Neural cell (in vitro differentiated cells): ENCODE measurements around the gene VAV3. TPM values are rescaled to one million over a fixed set of nuclear protein-coding genes. Genes with fewer than 3 reads are reported as not detected.

Experiments
- H2AFZ ChIP-seq: fragments of 200-600, 300-800 bp; sonication (generic), shearing (Covaris generic); 2 replicates; pipeline ENCODE4 v1.6.0; 2014; ENCODE audit warnings: low read depth, mild to moderate bottlenecking, antibody characterized with exemption, low read length, moderate library complexity
- H3F3A ChIP-seq: fragments of 200-600 bp; shearing (Covaris generic); 2 replicates; pipeline ENCODE4 v1.6.1; 2016; ENCODE audit warnings: mild to moderate bottlenecking, moderate library complexity, mixed read lengths, antibody characterized with exemption, low read length; ENCODE audit not compliant: insufficient read depth, poor library complexity, severe bottlenecking
- H3K27ac ChIP-seq: fragments of 200-600, 300-800 bp; sonication (generic), shearing (Covaris generic); 2 replicates; pipeline ENCODE4 v1.5.1; 2014; ENCODE audit warnings: mild to moderate bottlenecking, low read length, moderate library complexity
- H3K27me3 ChIP-seq: fragments of 300-800, 200-600 bp; sonication (generic), shearing (Covaris generic); 2 replicates; pipeline ENCODE4 v1.6.0; 2014; ENCODE audit warnings: mild to moderate bottlenecking, low read depth, low read length, moderate library complexity; ENCODE audit not compliant: insufficient read depth
- H3K36me3 ChIP-seq: fragments of 300-800, 200-600 bp; sonication (generic), shearing (Covaris generic); 2 replicates; pipeline ENCODE4 v1.5.1; 2014; ENCODE audit warnings: mild to moderate bottlenecking, antibody characterized with exemption, low read length, moderate library complexity; ENCODE audit not compliant: insufficient read depth
- H3K4me2 ChIP-seq: fragments of 300-800, 200-600 bp; sonication (generic), shearing (Covaris generic); 2 replicates; pipeline ENCODE4 v1.6.0; 2014; ENCODE audit warnings: mild to moderate bottlenecking, low read length
- H3K4me3 ChIP-seq: fragments of 300-800, 200-600 bp; sonication (generic), shearing (Covaris generic); 2 replicates; pipeline ENCODE4 v1.5.1; 2014; ENCODE audit warnings: mild to moderate bottlenecking, low read length, moderate library complexity
- H3K79me2 ChIP-seq: fragments of 200-600 bp; shearing (Covaris generic); replicated peaks from 2 replicates; pipeline ENCODE4 v1.6.0; 2014; ENCODE audit warnings: mild to moderate bottlenecking, low read length, moderate library complexity; ENCODE audit not compliant: insufficient read depth
- H3K9ac ChIP-seq: fragments of 300-800, 200-600 bp; sonication (generic), shearing (Covaris generic); 2 replicates; pipeline ENCODE4 v1.6.1; 2016; ENCODE audit warnings: mild to moderate bottlenecking, low read length, mixed read lengths
- H3K9me2 ChIP-seq: fragments of 200-600 bp; shearing (Covaris generic); 2 replicates; pipeline ENCODE4 v1.6.1; 2016; ENCODE audit warnings: mild to moderate bottlenecking, low read length, mixed read lengths; ENCODE audit not compliant: insufficient read depth
- H3K9me3 ChIP-seq: fragments of 200-600, 300-800 bp; sonication (generic), shearing (Covaris generic); 2 replicates; pipeline ENCODE4 v1.6.1; 2016; ENCODE audit warnings: mild to moderate bottlenecking, mixed run types, low read length, moderate library complexity, mixed read lengths
- H4K20me1 ChIP-seq: fragments of 200-600 bp; shearing (Covaris generic); 2 replicates; pipeline ENCODE4 v1.6.1; 2016; ENCODE audit warnings: mild to moderate bottlenecking, mixed run types; ENCODE audit not compliant: insufficient read depth
- EP300 ChIP-seq: fragments of 450-650 bp; conservative IDR thresholded peaks from 2 replicates; pipeline ENCODE4 v1.6.1; 2014; ENCODE audit warnings: antibody characterized with exemption, mild to moderate bottlenecking, moderate library complexity; ENCODE audit not compliant: poor library complexity, severe bottlenecking
- EZH2 ChIP-seq: fragments of 200-600, 300-800 bp; shearing (Covaris generic), sonication (generic); IDR thresholded peaks from 2 replicates; pipeline ENCODE4 v1.6.1; 2014; ENCODE audit warnings: antibody characterized with exemption, low read length, borderline replicate concordance, mild to moderate bottlenecking; ENCODE audit not compliant: insufficient read depth, poor library complexity, severe bottlenecking
- MXI1 ChIP-seq: fragments of 450-650 bp; conservative IDR thresholded peaks from 2 replicates; pipeline ENCODE4 v1.6.1; 2014; ENCODE audit warnings: antibody characterized with exemption, mild to moderate bottlenecking; ENCODE audit not compliant: poor library complexity, severe bottlenecking
- POLR2AphosphoS5 ChIP-seq: IDR thresholded peaks from 2 replicates; pipeline ENCODE4 v1.6.1; 2012
- RAD21 ChIP-seq: fragments of 450-650 bp; conservative IDR thresholded peaks from 2 replicates; pipeline ENCODE4 v1.6.1; 2014; ENCODE audit warnings: antibody characterized with exemption, mild to moderate bottlenecking, moderate library complexity
- SMC3 ChIP-seq: fragments of 450-650 bp; conservative IDR thresholded peaks from 2 replicates; pipeline ENCODE4 v1.6.1; 2014; ENCODE audit warnings: antibody characterized with exemption, mild to moderate bottlenecking, moderate library complexity; ENCODE audit not compliant: poor library complexity
- TAF1 ChIP-seq: IDR thresholded peaks from 2 replicates; pipeline ENCODE4 v1.6.1; 2012; ENCODE audit warnings: low read depth
- polyA plus RNA-seq: library from polyadenylated mRNA; depleted of rRNA; stranded (reverse); fragments of >200 nt; gene quantifications from 2 replicates; pipeline ENCODE4 v1.2.3, GENCODE V29; 2014
- TF ChIP-seq, protein P1 (sequence below): fragments of 450-650 bp; IDR thresholded peaks from 2 replicates; pipeline ENCODE4 v1.5.1; 2014; ENCODE audit warnings: antibody characterized with exemption, mild to moderate bottlenecking, moderate library complexity; ENCODE audit not compliant: poor library complexity, severe bottlenecking
- TF ChIP-seq, protein P2 (sequence below): IDR thresholded peaks from 2 replicates; pipeline ENCODE4 v1.6.1; 2012; ENCODE audit warnings: borderline replicate concordance

The VAV3 gene
- polyA plus RNA-seq, 1 donor from 2014 or later, result 7.6 TPM

DNA sequence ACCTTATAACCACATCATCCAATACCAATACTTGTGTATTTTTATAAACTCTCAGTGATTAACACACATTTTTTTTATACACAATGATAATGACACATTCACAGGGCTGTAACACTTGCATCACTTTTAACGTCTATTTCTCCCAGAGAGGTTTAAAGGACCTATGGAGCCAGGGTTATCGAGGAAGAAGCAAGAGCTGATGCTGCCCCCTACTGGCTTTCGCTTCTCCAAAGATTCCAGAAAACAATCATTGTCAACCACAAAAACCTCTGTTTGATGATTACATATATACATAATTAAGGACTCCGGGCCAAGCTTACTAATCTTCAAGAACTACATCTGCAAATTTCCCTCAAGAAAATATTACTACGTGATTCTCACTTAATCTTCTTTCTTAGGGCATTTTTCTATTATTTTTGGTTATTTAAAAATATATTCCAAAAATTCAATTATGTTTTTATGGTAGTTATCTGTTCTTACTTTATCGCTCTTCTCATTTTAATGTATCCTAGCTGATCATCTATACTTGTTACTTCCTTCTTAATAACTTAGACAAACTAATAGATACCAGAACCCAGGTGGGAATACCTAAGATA lies 214.5 kb downstream of the VAV3 start:
- Histone ChIP-seq H3K9me3 (no peaks in the 10 kb centered on the region), H3K9me2 (no peaks in the 10 kb centered on the region), H4K20me1 (no peaks in the 10 kb centered on the region), H3K4me2 (no peak overlapping the region), H3K27me3 (no peaks in the 10 kb centered on the region), H3K79me2 (no peaks in the 10 kb centered on the region), H3K27ac (no peak overlapping the region), H3K36me3 (no peaks in the 10 kb centered on the region), H3K9ac (no peak overlapping the region), H3F3A (no peaks in the 10 kb centered on the region), H3K4me3 (no peak overlapping the region), H2AFZ (no peak overlapping the region)
- peak; percentile 76 for TF ChIP-seq RAD21
- TF ChIP-seq, protein P1, sequence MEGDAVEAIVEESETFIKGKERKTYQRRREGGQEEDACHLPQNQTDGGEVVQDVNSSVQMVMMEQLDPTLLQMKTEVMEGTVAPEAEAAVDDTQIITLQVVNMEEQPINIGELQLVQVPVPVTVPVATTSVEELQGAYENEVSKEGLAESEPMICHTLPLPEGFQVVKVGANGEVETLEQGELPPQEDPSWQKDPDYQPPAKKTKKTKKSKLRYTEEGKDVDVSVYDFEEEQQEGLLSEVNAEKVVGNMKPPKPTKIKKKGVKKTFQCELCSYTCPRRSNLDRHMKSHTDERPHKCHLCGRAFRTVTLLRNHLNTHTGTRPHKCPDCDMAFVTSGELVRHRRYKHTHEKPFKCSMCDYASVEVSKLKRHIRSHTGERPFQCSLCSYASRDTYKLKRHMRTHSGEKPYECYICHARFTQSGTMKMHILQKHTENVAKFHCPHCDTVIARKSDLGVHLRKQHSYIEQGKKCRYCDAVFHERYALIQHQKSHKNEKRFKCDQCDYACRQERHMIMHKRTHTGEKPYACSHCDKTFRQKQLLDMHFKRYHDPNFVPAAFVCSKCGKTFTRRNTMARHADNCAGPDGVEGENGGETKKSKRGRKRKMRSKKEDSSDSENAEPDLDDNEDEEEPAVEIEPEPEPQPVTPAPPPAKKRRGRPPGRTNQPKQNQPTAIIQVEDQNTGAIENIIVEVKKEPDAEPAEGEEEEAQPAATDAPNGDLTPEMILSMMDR, result peak; percentile 69
- TF ChIP-seq EZH2, result no peak
- TF ChIP-seq, protein P2, sequence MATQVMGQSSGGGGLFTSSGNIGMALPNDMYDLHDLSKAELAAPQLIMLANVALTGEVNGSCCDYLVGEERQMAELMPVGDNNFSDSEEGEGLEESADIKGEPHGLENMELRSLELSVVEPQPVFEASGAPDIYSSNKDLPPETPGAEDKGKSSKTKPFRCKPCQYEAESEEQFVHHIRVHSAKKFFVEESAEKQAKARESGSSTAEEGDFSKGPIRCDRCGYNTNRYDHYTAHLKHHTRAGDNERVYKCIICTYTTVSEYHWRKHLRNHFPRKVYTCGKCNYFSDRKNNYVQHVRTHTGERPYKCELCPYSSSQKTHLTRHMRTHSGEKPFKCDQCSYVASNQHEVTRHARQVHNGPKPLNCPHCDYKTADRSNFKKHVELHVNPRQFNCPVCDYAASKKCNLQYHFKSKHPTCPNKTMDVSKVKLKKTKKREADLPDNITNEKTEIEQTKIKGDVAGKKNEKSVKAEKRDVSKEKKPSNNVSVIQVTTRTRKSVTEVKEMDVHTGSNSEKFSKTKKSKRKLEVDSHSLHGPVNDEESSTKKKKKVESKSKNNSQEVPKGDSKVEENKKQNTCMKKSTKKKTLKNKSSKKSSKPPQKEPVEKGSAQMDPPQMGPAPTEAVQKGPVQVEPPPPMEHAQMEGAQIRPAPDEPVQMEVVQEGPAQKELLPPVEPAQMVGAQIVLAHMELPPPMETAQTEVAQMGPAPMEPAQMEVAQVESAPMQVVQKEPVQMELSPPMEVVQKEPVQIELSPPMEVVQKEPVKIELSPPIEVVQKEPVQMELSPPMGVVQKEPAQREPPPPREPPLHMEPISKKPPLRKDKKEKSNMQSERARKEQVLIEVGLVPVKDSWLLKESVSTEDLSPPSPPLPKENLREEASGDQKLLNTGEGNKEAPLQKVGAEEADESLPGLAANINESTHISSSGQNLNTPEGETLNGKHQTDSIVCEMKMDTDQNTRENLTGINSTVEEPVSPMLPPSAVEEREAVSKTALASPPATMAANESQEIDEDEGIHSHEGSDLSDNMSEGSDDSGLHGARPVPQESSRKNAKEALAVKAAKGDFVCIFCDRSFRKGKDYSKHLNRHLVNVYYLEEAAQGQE, result no peak
- TF ChIP-seq SMC3, result peak; percentile 63
- no peak for TF ChIP-seq EP300
- TF ChIP-seq POLR2AphosphoS5, result no peak
- TF ChIP-seq TAF1, result no peak
- no peak for TF ChIP-seq MXI1

DNA sequence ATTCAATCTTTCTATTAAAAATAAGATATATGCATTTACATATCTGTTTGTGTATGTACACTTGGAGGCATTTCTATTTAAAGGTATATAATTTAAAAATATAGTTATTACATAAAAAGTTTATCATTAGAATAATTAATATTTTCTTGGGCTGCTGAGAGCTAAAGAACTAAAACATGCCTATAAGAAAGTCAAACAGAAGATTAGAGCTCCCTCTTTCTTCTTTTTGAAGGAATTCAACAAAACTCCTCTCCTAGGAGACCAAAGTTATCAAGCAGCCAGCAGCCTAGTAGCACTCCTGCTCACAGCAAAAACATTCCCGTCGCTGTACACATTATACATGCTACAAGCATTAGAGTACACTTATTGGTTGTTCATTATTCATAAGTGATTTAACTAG lies 216.4 kb downstream of the VAV3 start:
- H3K27ac ChIP-seq, result no peak overlapping the region
- no peak overlapping the region for H3K4me2 ChIP-seq
- no peaks in the 10 kb centered on the region for H3K36me3 ChIP-seq
- no peaks in the 10 kb centered on the region for H3K27me3 ChIP-seq
- H3K4me3 ChIP-seq, result no peak overlapping the region
- no peaks in the 10 kb centered on the region for H4K20me1 ChIP-seq
- TF ChIP-seq TAF1, result no peak
- no peak for TF ChIP-seq EZH2
- TF ChIP-seq MXI1, result no peak
- TF ChIP-seq EP300, result no peak
- TF ChIP-seq, protein P1, result peak; percentile 56
- no peak for TF ChIP-seq SMC3
- peak; percentile 65 for TF ChIP-seq RAD21
- TF ChIP-seq, protein P2, result no peak
- no peak for TF ChIP-seq POLR2AphosphoS5
- H2AFZ ChIP-seq, result no peak overlapping the region
- no peaks in the 10 kb centered on the region for H3K9me3 ChIP-seq
- no peaks in the 10 kb centered on the region for H3F3A ChIP-seq
- H3K9me2 ChIP-seq, result no peaks in the 10 kb centered on the region
- H3K79me2 ChIP-seq, result no peaks in the 10 kb centered on the region
- no peak overlapping the region for H3K9ac ChIP-seq
